Parathyroid adenoma (tissue), 2 donors: ENCODE data around the gene KRT86.
"Not testable (repeated sequence)": the region's sequence is repeated elsewhere in the genome, so short reads cannot be mapped to it uniquely, and the experiment has no call there.

Experiments used
- H2AFZ ChIP-seq: fragments of 300-600 bp; sonication (generic); one replicate; pipeline ENCODE4 v1.7.0; 2017; ENCODE audit warnings: antibody characterized with exemption, mild to moderate bottlenecking
- H3K27ac ChIP-seq: fragments of 300-600 bp; sonication (generic); one replicate; pipeline ENCODE4 v1.7.0; 2017
- H3K27me3 ChIP-seq: fragments of 300-600 bp; sonication (generic); one replicate; pipeline ENCODE4 v1.7.0; 2017; ENCODE audit warnings: low read length; ENCODE audit not compliant: control insufficient read depth, insufficient read depth
- H3K36me3 ChIP-seq: fragments of 300-600 bp; sonication (generic); one replicate; pipeline ENCODE4 v1.7.0; 2017; ENCODE audit warnings: low read length; ENCODE audit not compliant: control insufficient read depth, insufficient read depth
- H3K4me1 ChIP-seq: fragments of 300-600 bp; sonication (generic); one replicate; pipeline ENCODE4 v1.7.0; 2017; ENCODE audit warnings: control low read depth
- H3K4me2 ChIP-seq: fragments of 300-600 bp; sonication (generic); one replicate; pipeline ENCODE4 v1.7.0; 2017; ENCODE audit warnings: low read length
- H3K4me3 ChIP-seq: fragments of 300-600 bp; sonication (generic); one replicate; pipeline ENCODE4 v1.7.0; 2017; ENCODE audit warnings: low read depth, low read length
- H3K79me2 ChIP-seq: fragments of 300-600 bp; sonication (generic); one replicate; pipeline ENCODE4 v1.7.0; 2017; ENCODE audit warnings: control low read depth
- H3K9ac ChIP-seq: fragments of 300-600 bp; sonication (generic); one replicate; pipeline ENCODE4 v1.7.0; 2017; ENCODE audit warnings: mild to moderate bottlenecking
- H3K9me3 ChIP-seq: fragments of 300-600 bp; sonication (generic); one replicate; pipeline ENCODE4 v1.7.0; 2017; ENCODE audit warnings: low read length; ENCODE audit not compliant: control insufficient read depth
- CTCF ChIP-seq: fragments of 300-600 bp; sonication (generic); IDR thresholded peaks from one replicate; pipeline ENCODE4 v1.7.0; 2017; ENCODE audit warnings: antibody characterized with exemption, mild to moderate bottlenecking
- donor health status: primary hyperparathyroidism.

Gene KRT86

GRCh38 chr12:52256584-52256935, 17.9 kb upstream of the KRT86 start:
- Histone ChIP-seq H3K4me2 (no peak overlapping the region), H3K79me2 (no peaks in the 10 kb centered on the region), H3K4me1 (peaks cover 8% of the 10 kb centered on the region), H3K9ac (no peak overlapping the region), H2AFZ (no peak overlapping the region), H3K4me3 (no peak overlapping the region), H3K36me3 (no peaks in the 10 kb centered on the region), H3K27ac (no peak overlapping the region), H3K9me3 (no peaks in the 10 kb centered on the region), H3K27me3 (no peaks in the 10 kb centered on the region)
- TF ChIP-seq CTCF, result no peak

- H3K27ac ChIP-seq, result no peak overlapping the region
- H2AFZ ChIP-seq, result no peak overlapping the region
- H3K79me2 ChIP-seq, result no peaks in the 10 kb centered on the region
- H3K4me2 ChIP-seq, result no peak overlapping the region
- H3K4me1 ChIP-seq, result peaks cover 8% of the 10 kb centered on the region
- H3K9me3 ChIP-seq, result no peaks in the 10 kb centered on the region
- no peaks in the 10 kb centered on the region for H3K27me3 ChIP-seq
- H3K36me3 ChIP-seq, result no peaks in the 10 kb centered on the region
- H3K9ac ChIP-seq, result no peak overlapping the region
- no peak for TF ChIP-seq CTCF
- no peak overlapping the region for H3K4me3 ChIP-seq
These were observed 17.3 kb upstream of the KRT86 start for GRCh38 chr12:52257074-52257551.

GRCh38 chr12:52257922-52258321, 16.5 kb upstream of the KRT86 start:
- H3K9ac ChIP-seq, H3K4me1 ChIP-seq, H3K4me3 ChIP-seq, H2AFZ ChIP-seq, H3K79me2 ChIP-seq, H3K4me2 ChIP-seq, H3K9me3 ChIP-seq, H3K27me3 ChIP-seq, H3K36me3 ChIP-seq, H3K27ac ChIP-seq: not testable (repeated sequence)

GRCh38 chr12:52258335-52258901, 16.0 kb upstream of the KRT86 start:
- Histone ChIP-seq H3K9me3 (no peaks in the 10 kb centered on the region), H3K4me1 (peaks cover 8% of the 10 kb centered on the region), H3K9ac (no peak overlapping the region), H3K27ac (no peak overlapping the region), H3K4me2 (no peak overlapping the region), H2AFZ (peak overlapping the region; percentile 23), H3K27me3 (no peaks in the 10 kb centered on the region), H3K4me3 (no peak overlapping the region), H3K36me3 (no peaks in the 10 kb centered on the region), H3K79me2 (no peaks in the 10 kb centered on the region)
- TF ChIP-seq CTCF, result no peak

- no peak overlapping the region for H3K4me3 ChIP-seq
- peaks cover 8% of the 10 kb centered on the region for H3K4me1 ChIP-seq
- no peak overlapping the region for H3K27ac ChIP-seq
- H2AFZ ChIP-seq, result no peak overlapping the region
- H3K9me3 ChIP-seq, result no peaks in the 10 kb centered on the region
- H3K4me2 ChIP-seq, result no peak overlapping the region
- no peak for TF ChIP-seq CTCF
- no peak overlapping the region for H3K9ac ChIP-seq
- H3K79me2 ChIP-seq, result no peaks in the 10 kb centered on the region
- no peaks in the 10 kb centered on the region for H3K36me3 ChIP-seq
- no peaks in the 10 kb centered on the region for H3K27me3 ChIP-seq
These were observed 14.7 kb upstream of the KRT86 start for GRCh38 chr12:52259657-52260243.
